Peyer's patch (tissue), 4 donors: ENCODE data around the gene AQP12B.

ENCODE experiments used
- POLR2A ChIP-seq, 2 donors: fragments of 450-650 bp; IDR thresholded peaks; one replicate each; pipeline ENCODE4 v1.5.1; 2017; ENCODE audit warnings: antibody characterized with exemption in 2 of 2, mild to moderate bottlenecking in 2 of 2, moderate library complexity in 2 of 2
- TF ChIP-seq, protein P1 (sequence below), 6 experiments: fragments of 450-650 bp in 4 of 6; fragments of 200-600 bp in 2 of 6; sonication (generic) in 1 of 6; IDR thresholded peaks; one replicate each; pipeline ENCODE4 v1.5.1; 2017 to 2019; ENCODE audit warnings: antibody characterized with exemption in 6 of 6, mild to moderate bottlenecking in 3 of 6, moderate library complexity in 1 of 6

GRCh38 chr2:240685771-240686371 lies 3.2 kb upstream of the AQP12B start:
- TF ChIP-seq, protein P1, sequence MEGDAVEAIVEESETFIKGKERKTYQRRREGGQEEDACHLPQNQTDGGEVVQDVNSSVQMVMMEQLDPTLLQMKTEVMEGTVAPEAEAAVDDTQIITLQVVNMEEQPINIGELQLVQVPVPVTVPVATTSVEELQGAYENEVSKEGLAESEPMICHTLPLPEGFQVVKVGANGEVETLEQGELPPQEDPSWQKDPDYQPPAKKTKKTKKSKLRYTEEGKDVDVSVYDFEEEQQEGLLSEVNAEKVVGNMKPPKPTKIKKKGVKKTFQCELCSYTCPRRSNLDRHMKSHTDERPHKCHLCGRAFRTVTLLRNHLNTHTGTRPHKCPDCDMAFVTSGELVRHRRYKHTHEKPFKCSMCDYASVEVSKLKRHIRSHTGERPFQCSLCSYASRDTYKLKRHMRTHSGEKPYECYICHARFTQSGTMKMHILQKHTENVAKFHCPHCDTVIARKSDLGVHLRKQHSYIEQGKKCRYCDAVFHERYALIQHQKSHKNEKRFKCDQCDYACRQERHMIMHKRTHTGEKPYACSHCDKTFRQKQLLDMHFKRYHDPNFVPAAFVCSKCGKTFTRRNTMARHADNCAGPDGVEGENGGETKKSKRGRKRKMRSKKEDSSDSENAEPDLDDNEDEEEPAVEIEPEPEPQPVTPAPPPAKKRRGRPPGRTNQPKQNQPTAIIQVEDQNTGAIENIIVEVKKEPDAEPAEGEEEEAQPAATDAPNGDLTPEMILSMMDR (IDR thresholded peaks at IDR 0.05), result no peak
- no peak for TF ChIP-seq POLR2A (IDR thresholded peaks at IDR 0.05)
